BLaER1 treated with 17β-estradiol and CSF1 and Interleukin-3, amounts not matched to agents 10 nM and 100 nM (cell line): Measurements from ENCODE around the gene COX6B2.

ENCODE experiments used
- H3K27ac ChIP-seq, 11 experiments: shearing (Covaris generic); formaldehyde crosslinking; 2 replicates each; pipeline ENCODE4 v1.8.1; 2022
- H3K27me3 ChIP-seq, 11 experiments: shearing (Covaris generic); formaldehyde crosslinking; 2 replicates each; pipeline ENCODE4 v1.8.1; 2022
- H3K36me3 ChIP-seq, 11 experiments: shearing (Covaris generic); formaldehyde crosslinking; 2 replicates each; pipeline ENCODE4 v1.8.1; 2022
- H3K4me1 ChIP-seq, 10 experiments: shearing (Covaris generic); formaldehyde crosslinking; 2 replicates each; pipeline ENCODE4 v1.8.1; 2022
- H3K4me2 ChIP-seq, 11 experiments: shearing (Covaris generic); formaldehyde crosslinking; 2 replicates each; pipeline ENCODE4 v1.8.1; 2022
- H3K4me3 ChIP-seq, 10 experiments: shearing (Covaris generic); formaldehyde crosslinking; 2 replicates each; pipeline ENCODE4 v1.8.1; 2022
- H3K9ac ChIP-seq, 11 experiments: shearing (Covaris generic); formaldehyde crosslinking; 2 replicates each; pipeline ENCODE4 v1.8.1; 2022
- H3K9me3 ChIP-seq, 11 experiments: shearing (Covaris generic); formaldehyde crosslinking; replicated peaks in 1 of 11; 2 replicates each; pipeline ENCODE4 v1.8.1; 2022
- H4K20me1 ChIP-seq, 11 experiments: shearing (Covaris generic); formaldehyde crosslinking; 2 replicates each; pipeline ENCODE4 v1.8.1; 2022
- Cebpa-rat ChIP-seq, 11 experiments: shearing (Covaris generic); IDR thresholded peaks; 2 replicates each; pipeline ENCODE4 v1.8.1; 2022

Gene COX6B2

DNA sequence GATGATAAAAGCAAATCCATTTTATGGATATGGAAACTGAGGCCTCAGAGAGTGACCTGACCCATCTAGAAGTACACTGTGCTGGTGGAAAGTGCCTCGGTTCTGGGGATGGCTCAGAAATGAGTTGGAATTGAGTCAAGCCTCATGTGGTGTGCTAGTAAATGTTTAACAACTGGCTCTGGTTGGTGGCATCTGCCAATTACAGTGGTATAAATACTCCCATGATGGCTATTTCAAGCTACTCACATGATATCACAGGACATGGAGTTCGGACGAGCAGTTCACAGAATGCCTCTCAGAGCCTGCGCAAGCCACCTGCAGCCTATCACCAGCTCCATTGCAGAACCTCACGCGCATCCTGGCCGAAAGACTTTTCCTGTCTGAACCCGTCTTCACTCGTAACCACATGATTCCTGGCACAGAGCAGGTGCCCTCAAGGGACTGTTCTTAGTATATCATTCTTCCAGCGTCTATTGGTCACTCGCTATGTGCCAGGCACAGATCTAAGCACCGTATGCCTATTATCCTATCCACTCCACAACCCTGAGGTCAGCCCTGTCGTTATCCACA is 38.5 kb downstream of the COX6B2 start:
- Histone ChIP-seq H3K4me3 (no peak overlapping the region), H3K9me3 (no peaks in the 10 kb centered on the region), H3K9ac (no peak overlapping the region), H4K20me1 (peaks cover 0 to 44% (median 0%) of the 10 kb centered on the region in 11 experiments; a peak in 4 of 22 replicates), H3K36me3 (peaks cover 0 to 87% (median 7%) of the 10 kb centered on the region in 11 experiments; a peak in 12 of 22 replicates), H3K4me2 (peak overlapping the region in 1 of 11 experiments; percentile 10; a peak in 1 of 22 replicates), H3K27me3 (no peaks in the 10 kb centered on the region), H3K27ac (no peak overlapping the region), H3K4me1 (peaks cover under 1 to 12% (median 3%) of the 10 kb centered on the region in 10 experiments)
- no peak for TF ChIP-seq Cebpa-rat (IDR thresholded peaks at IDR 0.05)

GRCh38 chr19:55314396-55314795 is 40.1 kb downstream of the COX6B2 start:
- Histone ChIP-seq H3K27me3 (no peaks in the 10 kb centered on the region), H3K36me3 (peaks cover 0 to 79% (median 20%) of the 10 kb centered on the region in 11 experiments; a peak in 15 of 22 replicates), H3K4me1 (peaks cover 0 to 20% (median 12%) of the 10 kb centered on the region in 10 experiments; a peak in 14 of 20 replicates), H3K4me2 (no peak overlapping the region), H4K20me1 (peaks cover 0 to 40% (median 0%) of the 10 kb centered on the region in 11 experiments; a peak in 5 of 22 replicates), H3K9me3 (peaks cover 0 to 4% (median 0%) of the 10 kb centered on the region in 11 experiments; a peak in 2 of 22 replicates), H3K27ac (no peak overlapping the region), H3K4me3 (no peak overlapping the region), H3K9ac (peak overlapping the region in 2 of 11 experiments; percentile 4 to 12; a peak in 2 of 22 replicates)
- TF ChIP-seq Cebpa-rat (IDR thresholded peaks at IDR 0.05): no peak

GRCh38 chr19:55312621-55313512 is 41.7 kb downstream of the COX6B2 start:
- no peak overlapping the region; a peak in 1 of 22 replicates for H3K27ac ChIP-seq
- 0 out of 22 replicates have a peak overlapping the region, but pooled peaks of 1 of the 11 experiments have one; percentile 11 for H3K9ac ChIP-seq
- H3K4me3 ChIP-seq: no peak overlapping the region
- peaks cover 2 to 74% (median 31%) of the 10 kb centered on the region in 11 experiments; a peak in 17 of 22 replicates for H3K36me3 ChIP-seq
- no peak overlapping the region for H3K4me2 ChIP-seq
- no peak for TF ChIP-seq Cebpa-rat (IDR thresholded peaks at IDR 0.05)
- peaks cover 0 to 40% (median 0%) of the 10 kb centered on the region in 11 experiments; a peak in 5 of 22 replicates for H4K20me1 ChIP-seq
- no peaks in the 10 kb centered on the region for H3K27me3 ChIP-seq
- peaks cover 0 to 9% (median 0%) of the 10 kb centered on the region in 11 experiments; a peak in 2 of 22 replicates for H3K9me3 ChIP-seq
- H3K4me1 ChIP-seq: peaks cover 0 to 24% (median 13%) of the 10 kb centered on the region in 10 experiments; a peak in 14 of 20 replicates

DNA sequence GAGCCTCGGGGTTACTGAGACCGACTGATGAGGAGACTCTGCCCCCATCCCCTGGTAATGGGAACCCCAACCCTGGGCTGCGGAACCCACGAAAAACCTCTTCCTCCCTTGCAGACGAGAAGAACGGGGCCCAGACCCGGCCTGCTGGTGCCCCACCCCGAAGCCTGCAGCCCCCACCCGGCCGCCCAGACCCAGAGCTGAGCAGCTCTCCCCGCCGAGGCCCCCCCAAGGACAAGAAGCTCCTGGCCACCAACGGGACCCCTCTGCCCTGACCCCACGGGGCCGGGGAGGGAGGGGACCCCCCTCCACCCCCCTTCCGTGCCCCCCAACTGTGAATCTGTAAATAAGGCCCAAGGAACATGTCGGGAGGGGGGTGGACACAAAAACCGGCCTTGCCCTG is 42.7 kb downstream of the COX6B2 start:
- no peak for TF ChIP-seq Cebpa-rat (IDR thresholded peaks at IDR 0.05)
- Histone ChIP-seq H3K27ac (no peak overlapping the region), H3K4me1 (peaks cover 0 to 24% (median 14%) of the 10 kb centered on the region in 10 experiments; a peak in 16 of 20 replicates), H3K36me3 (peaks cover 10 to 68% (median 40%) of the 10 kb centered on the region in 11 experiments; a peak in 21 of 22 replicates), H4K20me1 (peaks cover 0 to 38% (median 0%) of the 10 kb centered on the region in 11 experiments; a peak in 5 of 22 replicates), H3K4me2 (no peak overlapping the region), H3K27me3 (no peaks in the 10 kb centered on the region), H3K9ac (no peak overlapping the region), H3K4me3 (no peak overlapping the region), H3K9me3 (peaks cover 0 to 9% (median 0%) of the 10 kb centered on the region in 11 experiments; a peak in 2 of 22 replicates)

DNA sequence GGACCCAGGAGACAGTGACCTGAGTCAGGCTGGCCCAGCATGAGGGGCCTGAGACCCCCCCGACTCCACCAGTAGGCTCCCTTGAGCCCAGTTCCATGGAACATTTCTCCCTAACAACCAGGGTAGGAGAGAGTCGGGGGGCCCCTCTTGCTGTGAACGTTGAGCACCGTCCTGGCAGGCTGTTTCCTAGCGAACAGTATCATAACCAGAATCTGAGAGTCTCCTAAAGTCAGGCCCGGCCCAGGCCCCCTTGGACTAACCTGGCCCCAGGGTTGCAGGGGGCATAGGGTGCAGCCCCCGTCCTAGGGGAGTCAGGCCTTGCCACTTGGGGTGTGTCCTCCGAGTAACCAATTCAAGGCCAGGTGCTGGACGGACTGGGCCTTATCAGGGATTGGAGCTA is 43.1 kb downstream of the COX6B2 start:
- H3K27ac ChIP-seq: no peak overlapping the region
- peaks cover 14 to 65% (median 42%) of the 10 kb centered on the region in 11 experiments; a peak in 21 of 22 replicates for H3K36me3 ChIP-seq
- no peak overlapping the region for H3K4me2 ChIP-seq
- no peak for TF ChIP-seq Cebpa-rat (IDR thresholded peaks at IDR 0.05)
- peaks cover 0 to 9% (median 0%) of the 10 kb centered on the region in 11 experiments; a peak in 2 of 22 replicates for H3K9me3 ChIP-seq
- no peak overlapping the region for H3K4me3 ChIP-seq
- no peak overlapping the region; a peak in 1 of 22 replicates for H3K9ac ChIP-seq
- H4K20me1 ChIP-seq: peaks cover 0 to 34% (median 0%) of the 10 kb centered on the region in 11 experiments; a peak in 5 of 22 replicates
- H3K27me3 ChIP-seq: no peaks in the 10 kb centered on the region
- peaks cover 4 to 24% (median 16%) of the 10 kb centered on the region in 10 experiments; a peak in 18 of 20 replicates for H3K4me1 ChIP-seq

GRCh38 chr19:55310498-55310897 is 44.0 kb downstream of the COX6B2 start:
- H3K27ac ChIP-seq: no peak overlapping the region; a peak in 1 of 22 replicates
- peaks cover 13 to 32% (median 18%) of the 10 kb centered on the region in 10 experiments for H3K4me1 ChIP-seq
- H3K9me3 ChIP-seq: peaks cover 0 to 9% (median 0%) of the 10 kb centered on the region in 11 experiments; a peak in 2 of 22 replicates
- peak overlapping the region in 7 of 11 experiments; percentile 9 to 38 (median 28); a peak in 11 of 22 replicates for H3K4me2 ChIP-seq
- peaks cover 22 to 62% (median 48%) of the 10 kb centered on the region in 11 experiments; a peak in 21 of 22 replicates for H3K36me3 ChIP-seq
- TF ChIP-seq Cebpa-rat (IDR thresholded peaks at IDR 0.05): no peak
- no peak overlapping the region for H3K9ac ChIP-seq
- peaks cover 0 to 28% (median 0%) of the 10 kb centered on the region in 11 experiments; a peak in 5 of 22 replicates for H4K20me1 ChIP-seq
- no peak overlapping the region for H3K4me3 ChIP-seq
- no peaks in the 10 kb centered on the region for H3K27me3 ChIP-seq

DNA sequence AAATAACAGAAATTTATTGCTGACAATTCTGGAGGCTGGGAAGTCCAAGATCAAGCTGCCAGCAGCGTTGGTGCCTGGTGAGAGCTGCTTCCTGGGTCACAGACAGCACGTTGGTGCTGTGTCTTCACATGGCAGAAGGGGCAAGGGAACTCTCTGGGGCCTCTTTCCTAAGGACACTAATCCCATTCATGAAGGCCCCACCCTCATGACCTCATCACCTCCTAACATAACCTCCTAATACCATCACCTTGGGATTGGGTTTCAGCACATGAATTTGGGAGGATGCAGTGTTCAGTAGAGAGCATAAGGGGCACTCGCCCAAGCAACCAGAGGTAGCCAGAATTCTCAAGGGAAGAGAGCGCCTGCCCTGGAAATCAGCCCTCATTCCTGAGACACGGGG is 45.1 kb downstream of the COX6B2 start:
- H3K4me2 ChIP-seq: peak overlapping the region in 7 of 11 experiments; percentile 9 to 38 (median 28); a peak in 9 of 22 replicates
- no peak overlapping the region for H3K9ac ChIP-seq
- H3K4me1 ChIP-seq: peaks cover 15 to 42% (median 22%) of the 10 kb centered on the region in 10 experiments
- H3K27ac ChIP-seq: no peak overlapping the region
- no peaks in the 10 kb centered on the region for H3K27me3 ChIP-seq
- H3K4me3 ChIP-seq: no peak overlapping the region
- peaks cover 0 to 9% (median 0%) of the 10 kb centered on the region in 11 experiments; a peak in 2 of 22 replicates for H3K9me3 ChIP-seq
- H3K36me3 ChIP-seq: peaks cover 32 to 61% (median 52%) of the 10 kb centered on the region in 11 experiments; a peak in 21 of 22 replicates
- peaks cover 0 to 26% (median 0%) of the 10 kb centered on the region in 11 experiments; a peak in 5 of 22 replicates for H4K20me1 ChIP-seq
- no peak for TF ChIP-seq Cebpa-rat (IDR thresholded peaks at IDR 0.05)

GRCh38 chr19:55308281-55308680 is 46.2 kb downstream of the COX6B2 start:
- H3K4me1 ChIP-seq: peaks cover 16 to 42% (median 27%) of the 10 kb centered on the region in 10 experiments
- H3K9ac ChIP-seq: no peak overlapping the region
- H3K36me3 ChIP-seq: peaks cover 27 to 73% (median 42%) of the 10 kb centered on the region in 11 experiments
- no peak overlapping the region for H3K27ac ChIP-seq
- no peaks in the 10 kb centered on the region for H3K27me3 ChIP-seq
- H4K20me1 ChIP-seq: peaks cover 0 to 14% (median 0%) of the 10 kb centered on the region in 11 experiments; a peak in 5 of 22 replicates
- no peak overlapping the region for H3K4me3 ChIP-seq
- H3K4me2 ChIP-seq: no peak overlapping the region
- no peak for TF ChIP-seq Cebpa-rat (IDR thresholded peaks at IDR 0.05)
- peaks cover 0 to 9% (median 0%) of the 10 kb centered on the region in 11 experiments; a peak in 2 of 22 replicates for H3K9me3 ChIP-seq
